Measurements from ENCODE around the gene RPL14.

Gene RPL14

DNA sequence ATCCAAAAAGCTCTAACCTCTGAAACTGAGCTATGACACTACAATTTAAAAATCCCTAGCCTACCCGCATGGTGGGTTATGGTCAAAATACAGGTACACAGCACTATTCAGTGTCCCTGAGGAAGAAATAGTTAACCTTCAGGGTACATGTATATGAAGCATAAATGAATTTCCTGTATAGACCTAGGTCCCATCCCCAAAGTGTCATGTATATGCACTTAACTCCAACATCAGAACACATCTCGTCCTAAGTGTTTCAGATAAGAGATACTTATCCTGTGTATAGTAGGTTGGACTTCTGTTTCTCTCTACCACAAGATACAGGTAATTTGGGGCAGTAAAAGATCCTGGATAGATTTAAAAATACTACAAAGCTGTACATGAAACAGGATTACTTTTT lies 6.4 kb downstream of the RPL14 start:
- H3K4me1 ChIP-seq (ENCODE audit: control insufficient read depth in 1 of 2, insufficient read depth in 1 of 2, low read depth in 1 of 2, low read length in 1 of 2) = no peaks in the 10 kb centered on the region
- no peaks in the 10 kb centered on the region for H3K9me3 ChIP-seq
- no peaks in the 10 kb centered on the region for H3K27me3 ChIP-seq
- peaks cover 58% of the 10 kb centered on the region for H3K36me3 ChIP-seq
- H3K27ac ChIP-seq = no peak overlapping the region
- no peak overlapping the region for H3K4me3 ChIP-seq (ENCODE audit: low read depth in 1 of 2, low read length in 1 of 2)
- TF ChIP-seq, protein P1, sequence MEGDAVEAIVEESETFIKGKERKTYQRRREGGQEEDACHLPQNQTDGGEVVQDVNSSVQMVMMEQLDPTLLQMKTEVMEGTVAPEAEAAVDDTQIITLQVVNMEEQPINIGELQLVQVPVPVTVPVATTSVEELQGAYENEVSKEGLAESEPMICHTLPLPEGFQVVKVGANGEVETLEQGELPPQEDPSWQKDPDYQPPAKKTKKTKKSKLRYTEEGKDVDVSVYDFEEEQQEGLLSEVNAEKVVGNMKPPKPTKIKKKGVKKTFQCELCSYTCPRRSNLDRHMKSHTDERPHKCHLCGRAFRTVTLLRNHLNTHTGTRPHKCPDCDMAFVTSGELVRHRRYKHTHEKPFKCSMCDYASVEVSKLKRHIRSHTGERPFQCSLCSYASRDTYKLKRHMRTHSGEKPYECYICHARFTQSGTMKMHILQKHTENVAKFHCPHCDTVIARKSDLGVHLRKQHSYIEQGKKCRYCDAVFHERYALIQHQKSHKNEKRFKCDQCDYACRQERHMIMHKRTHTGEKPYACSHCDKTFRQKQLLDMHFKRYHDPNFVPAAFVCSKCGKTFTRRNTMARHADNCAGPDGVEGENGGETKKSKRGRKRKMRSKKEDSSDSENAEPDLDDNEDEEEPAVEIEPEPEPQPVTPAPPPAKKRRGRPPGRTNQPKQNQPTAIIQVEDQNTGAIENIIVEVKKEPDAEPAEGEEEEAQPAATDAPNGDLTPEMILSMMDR (IDR thresholded peaks at IDR 0.05) = no peak

GRCh38 chr3:40464339-40465110 lies 7.4 kb downstream of the RPL14 start:
- Histone ChIP-seq H3K36me3 (peaks cover 49% of the 10 kb centered on the region), H3K27ac (no peak overlapping the region), H3K4me1 (ENCODE audit: control insufficient read depth in 1 of 2, insufficient read depth in 1 of 2, low read depth in 1 of 2, low read length in 1 of 2) (no peaks in the 10 kb centered on the region), H3K27me3 (no peaks in the 10 kb centered on the region), H3K9me3 (no peaks in the 10 kb centered on the region), H3K4me3 (ENCODE audit: low read depth in 1 of 2, low read length in 1 of 2) (no peak overlapping the region)
- TF ChIP-seq, protein P1 (IDR thresholded peaks at IDR 0.05) = no peak

- H3K27me3 ChIP-seq = no peaks in the 10 kb centered on the region
- H3K9me3 ChIP-seq = no peaks in the 10 kb centered on the region
- H3K27ac ChIP-seq = no peak overlapping the region
- peaks cover 46% of the 10 kb centered on the region for H3K36me3 ChIP-seq
- H3K4me1 ChIP-seq (ENCODE audit: control insufficient read depth in 1 of 2, insufficient read depth in 1 of 2, low read depth in 1 of 2, low read length in 1 of 2) = no peaks in the 10 kb centered on the region
- no peak overlapping the region for H3K4me3 ChIP-seq (ENCODE audit: low read depth in 1 of 2, low read length in 1 of 2)
- TF ChIP-seq, protein P1 (IDR thresholded peaks at IDR 0.05) = no peak
These were observed 7.9 kb downstream of the RPL14 start for GRCh38 chr3:40465111-40465407.

DNA sequence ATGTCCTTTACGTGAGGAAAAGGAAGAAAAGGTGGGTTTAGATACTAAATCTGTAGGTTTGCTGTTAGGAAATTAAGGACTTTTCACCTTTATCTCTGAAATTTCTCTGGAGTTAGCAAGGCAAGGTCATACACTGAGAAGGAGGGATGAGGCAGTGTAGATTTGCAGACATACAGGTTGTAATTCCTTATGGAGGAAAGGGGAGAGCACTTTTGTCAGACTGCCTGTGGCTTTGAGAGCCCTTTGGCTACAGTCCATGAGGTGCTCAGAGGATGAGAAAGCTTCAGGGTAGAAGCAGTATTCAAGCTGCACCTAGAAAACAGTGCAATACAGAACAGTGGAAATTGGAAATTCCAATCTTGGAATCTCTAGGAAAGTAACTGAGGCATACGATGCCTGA lies 8.3 kb downstream of the RPL14 start:
- Histone ChIP-seq H3K4me3 (ENCODE audit: low read depth in 1 of 2, low read length in 1 of 2) (no peak overlapping the region), H3K27ac (no peak overlapping the region), H3K4me1 (ENCODE audit: control insufficient read depth in 1 of 2, insufficient read depth in 1 of 2, low read depth in 1 of 2, low read length in 1 of 2) (no peaks in the 10 kb centered on the region), H3K36me3 (peaks cover 44% of the 10 kb centered on the region), H3K27me3 (no peaks in the 10 kb centered on the region), H3K9me3 (no peaks in the 10 kb centered on the region)
- TF ChIP-seq, protein P1 (IDR thresholded peaks at IDR 0.05) = no peak

- Histone ChIP-seq H3K4me1 (ENCODE audit: control insufficient read depth in 1 of 2, insufficient read depth in 1 of 2, low read depth in 1 of 2, low read length in 1 of 2) (no peaks in the 10 kb centered on the region), H3K4me3 (ENCODE audit: low read depth in 1 of 2, low read length in 1 of 2) (no peak overlapping the region), H3K27me3 (no peaks in the 10 kb centered on the region), H3K27ac (no peak overlapping the region), H3K9me3 (no peaks in the 10 kb centered on the region), H3K36me3 (peaks cover 18% of the 10 kb centered on the region)
- TF ChIP-seq, protein P1 (IDR thresholded peaks at IDR 0.05) = no peak
These were observed 10.9 kb downstream of the RPL14 start for GRCh38 chr3:40468018-40468417.

Data from neutrophil (primary cell).